GM21447 (cell line): ENCODE measurements around the gene ALLC.
A peak's percentile ranks its signal among the peaks of the same experiment; 100 is the strongest.
"Not testable (repeated sequence)": the region's sequence is repeated elsewhere in the genome, so short reads cannot be mapped to it uniquely, and the experiment has no call there.

Source experiments
- ATAC-seq: cut with Tn5 transposase; IDR thresholded peaks from one replicate; pipeline ENCODE4 v1.9.1; 2021; ENCODE audit not compliant: unreplicated experiment

ALLC gene

GRCh38 chr2:3657881-3658280 lies at the start of gene ALLC:
ALLC (plus strand) TSS chr2:3658200; CDS start chr2:3671158, 12,958 bp downstream.
- no peak for ATAC-seq

- no peak for ATAC-seq
These were observed 49.4 kb upstream of the ALLC start for GRCh38 chr2:3608373-3609278.

- peak; percentile 84 for ATAC-seq
These were observed 48.7 kb upstream of the ALLC start for GRCh38 chr2:3609279-3609673.

GRCh38 chr2:3610415-3610814 lies 47.6 kb upstream of the ALLC start:
- ATAC-seq = no peak

- no peak for ATAC-seq
These were observed 47.0 kb upstream of the ALLC start for GRCh38 chr2:3610881-3611505.

- ATAC-seq = no peak
These were observed 46.4 kb upstream of the ALLC start for GRCh38 chr2:3611589-3611988.

- ATAC-seq = no peak
These were observed 45.1 kb upstream of the ALLC start for GRCh38 chr2:3612639-3613523.

- no peak for ATAC-seq
These were observed 44.5 kb upstream of the ALLC start for GRCh38 chr2:3613524-3613905.

GRCh38 chr2:3614743-3615142 lies 43.3 kb upstream of the ALLC start:
- ATAC-seq = not testable (repeated sequence)

- ATAC-seq = not testable (repeated sequence)
These were observed 42.3 kb upstream of the ALLC start for GRCh38 chr2:3615541-3616200.

- ATAC-seq = not testable (repeated sequence)
These were observed 41.4 kb upstream of the ALLC start for GRCh38 chr2:3616435-3617197.

GRCh38 chr2:3617198-3617890 lies 40.7 kb upstream of the ALLC start:
- no peak for ATAC-seq

GRCh38 chr2:3618367-3618766 lies 39.6 kb upstream of the ALLC start:
- ATAC-seq = no peak

- no peak for ATAC-seq
These were observed 39.0 kb upstream of the ALLC start for GRCh38 chr2:3619033-3619432.

GRCh38 chr2:3619661-3620060 lies 38.3 kb upstream of the ALLC start:
- ATAC-seq = not testable (repeated sequence)

GRCh38 chr2:3620834-3621233 lies 37.2 kb upstream of the ALLC start:
- ATAC-seq = no peak

- ATAC-seq = no peak
These were observed 35.0 kb upstream of the ALLC start for GRCh38 chr2:3622967-3623366.

- peak; percentile 89 for ATAC-seq
These were observed 33.8 kb upstream of the ALLC start for GRCh38 chr2:3624059-3624794.

GRCh38 chr2:3625186-3625585 lies 32.8 kb upstream of the ALLC start:
- ATAC-seq = no peak
